Naive thymus-derived CD8-positive, alpha-beta T cell (primary cell): ENCODE data around the gene DGCR8. TPM values are rescaled to one million over a fixed set of nuclear protein-coding genes. Genes with fewer than 3 reads are reported as not detected.
A peak's percentile ranks its signal among the peaks of the same experiment; 100 is the strongest.

Experiments
- ATAC-seq, 2 donors: fragments of 150-1000 bp; cut with Tn5 transposase in 1 of 2; sonication (Bioruptor Pico), chemical (Tn5 transposase) in 1 of 2; 1 replicate in 1 of 2; 2 replicates in 1 of 2; pipeline ENCODE4 v1.10.0; 2021; ENCODE audit warnings: mild to moderate bottlenecking in 2 of 2, moderate library complexity in 2 of 2
- POLR2A ChIA-PET: fragments of 350-600 bp; sonication (Branson Sonifier 250); formaldehyde crosslinking; loops from one replicate; lab custom pipeline; 2021; ENCODE audit warnings: antibody characterized with exemption; lab: Charles Lee
- DNase-seq, 10 donors: peaks; one replicate each; pipeline versions ENCODE4 v3.0.0 to v3.0.0-alpha.2; 2020 to 2022
- H3K27ac Mint-ChIP-seq, 10 donors: one replicate each; pipeline ENCODE4 v1.8.0; 2020 to 2022; ENCODE audit warnings: mild to moderate bottlenecking in 10 of 10, mixed read lengths in 10 of 10, moderate library complexity in 4 of 10, inconsistent platforms in 1 of 10
- H3K27me3 Mint-ChIP-seq, 5 donors: one replicate each; pipeline ENCODE4 v1.8.0; 2021 to 2022; ENCODE audit warnings: mixed read lengths in 5 of 5
- H3K36me3 Mint-ChIP-seq, 3 donors: one replicate each; pipeline ENCODE4 v1.8.0; 2020 to 2022; ENCODE audit warnings: mixed read lengths in 3 of 3, mild to moderate bottlenecking in 2 of 3, inconsistent platforms in 1 of 3
- H3K4me1 Mint-ChIP-seq, 4 donors: one replicate each; pipeline ENCODE4 v1.8.0; 2021 to 2022; ENCODE audit warnings: mixed read lengths in 4 of 4
- H3K4me3 Mint-ChIP-seq, 10 donors: one replicate each; pipeline ENCODE4 v1.8.0; 2020 to 2022; ENCODE audit warnings: mild to moderate bottlenecking in 10 of 10, mixed read lengths in 10 of 10, moderate library complexity in 6 of 10, inconsistent platforms in 1 of 10
- H3K9me3 Mint-ChIP-seq, 9 donors: one replicate each; pipeline ENCODE4 v1.8.0; 2020 to 2022; ENCODE audit warnings: mixed read lengths in 9 of 9, mild to moderate bottlenecking in 3 of 9, inconsistent platforms in 1 of 9, moderate library complexity in 1 of 9
- polyA plus RNA-seq, 3 donors: library from polyadenylated mRNA; unstranded; fragments of 300-500 nt; fragmentation: Illumina TruSeq; gene quantifications; one replicate each; pipeline ENCODE4 v1.2.3, GENCODE V29; 2021
- total RNA-seq, 8 experiments: library from RNA in 2 of 8; stranded (reverse) in 2 of 8; gene quantifications; one replicate each; pipeline ENCODE4 v1.2.3 and lab custom pipeline; 2021 to 2026

DGCR8 gene
- total and polyA plus RNA-seq, 5 experiments from 2014 or later, result 4.0 to 53.3 (median 6.0) TPM

DNA sequence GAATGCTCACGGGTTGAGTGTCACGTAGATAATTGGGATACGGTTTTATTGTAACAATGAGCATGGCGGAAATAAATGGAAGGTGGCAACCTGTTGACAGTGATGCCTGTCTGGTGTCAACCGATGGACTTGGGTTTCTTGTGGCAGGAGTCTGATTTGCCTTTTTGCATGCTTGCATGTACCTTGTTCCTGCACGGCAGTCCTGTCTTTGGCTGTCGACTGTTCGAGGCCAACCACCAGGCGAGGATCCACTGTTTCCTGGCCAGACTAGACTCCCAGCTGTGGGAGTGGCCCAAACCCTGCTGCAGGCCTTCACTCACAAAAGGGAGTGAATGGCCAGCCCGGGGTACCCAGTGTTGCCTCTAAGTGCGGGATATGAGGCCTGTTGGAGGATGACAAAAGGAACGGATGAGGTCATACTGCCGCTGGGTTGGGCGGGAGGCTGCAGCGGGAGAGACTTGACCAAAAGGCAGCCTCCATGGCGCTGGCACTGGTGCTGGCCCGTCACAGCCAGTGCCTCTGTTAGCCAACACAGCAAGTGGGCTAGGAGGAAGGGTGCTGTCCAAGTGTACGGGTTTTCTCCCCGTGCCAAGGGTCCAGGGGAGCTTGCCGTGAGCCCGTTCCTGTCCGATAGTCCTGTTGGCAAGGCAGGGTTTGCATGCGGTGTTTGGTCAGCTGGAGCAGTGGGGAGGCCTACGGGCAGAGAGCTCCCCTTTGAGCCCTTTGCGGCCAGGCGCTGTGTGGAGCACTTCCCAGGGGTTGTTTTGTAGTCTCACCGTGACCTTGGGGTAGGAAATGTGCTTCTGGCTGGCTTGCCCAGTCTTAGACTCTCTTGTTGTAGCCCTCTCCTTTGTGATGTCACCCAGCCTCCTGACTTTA, 974 bp downstream of the DGCR8 start:
- Mint-ChIP-seq H3K27ac (peak overlapping the region; percentile 33 to 92 (median 84)), H3K4me1 (peaks cover 26 to 50% (median 48%) of the 10 kb centered on the region in 4 donors), H3K4me3 (peak overlapping the region; percentile 48 to 88 (median 80)), H3K27me3 (no peaks in the 10 kb centered on the region), H3K36me3 (peaks cover 0 to 11% (median 2%) of the 10 kb centered on the region in 3 donors), H3K9me3 (no peaks in the 10 kb centered on the region)
- DNase-seq (no peak), ATAC-seq (peak in 1 of 2 donors; percentile 2)
- POLR2A ChIA-PET, result interaction anchor here (0.6 to 2.2 kb wide), 7 partner anchors 9 to 447 kb away, joined by 3 to 9 read pairs (median 5); partner anchors contain the start of genes RANBP1 and TRMT2A

DNA sequence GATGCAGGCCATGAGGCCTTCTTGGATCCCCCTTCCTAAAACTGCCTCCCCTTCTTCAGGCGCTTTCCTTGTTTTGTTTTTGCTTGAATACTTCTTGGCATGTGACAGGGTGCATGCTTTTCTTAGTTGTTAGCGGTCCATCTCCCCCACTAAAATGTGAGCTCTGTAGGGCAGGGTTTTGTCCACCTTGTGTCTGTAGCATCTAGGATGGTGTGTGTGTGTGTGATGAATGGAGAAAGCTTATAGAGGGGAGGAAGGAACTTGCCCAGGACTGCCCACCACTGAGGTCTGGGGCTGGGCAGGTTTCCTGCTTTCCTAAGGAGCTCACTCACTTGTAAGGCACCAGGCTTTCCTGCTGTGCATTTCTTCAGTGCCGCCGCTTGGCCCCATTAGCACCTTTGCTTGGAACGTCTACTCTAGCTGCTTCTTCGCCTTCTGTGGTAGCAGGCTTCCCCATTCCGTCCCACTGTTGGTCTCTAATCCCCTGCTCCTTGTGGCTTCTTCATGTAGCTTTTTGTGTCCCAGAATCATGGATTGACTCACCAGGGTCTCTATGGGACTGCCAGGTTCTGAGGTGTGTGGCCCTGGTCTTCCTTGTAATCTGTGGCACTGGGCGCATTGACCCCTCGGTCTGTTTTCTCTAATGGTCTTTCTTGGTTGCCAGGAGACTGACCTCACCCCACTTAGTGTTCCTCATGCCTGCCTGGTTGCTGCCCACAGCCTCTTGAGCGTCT, 3.3 kb downstream of the DGCR8 start:
- Mint-ChIP-seq H3K4me3 (peak overlapping the region in 9 of 10 donors; percentile 7 to 87 (median 44)), H3K27ac (peak overlapping the region in 9 of 10 donors; percentile 36 to 91 (median 71))
- POLR2A ChIA-PET, result interaction anchor here (0.7 to 2.2 kb wide), 6 partner anchors 8 to 191 kb away, joined by 3 to 7 read pairs (median 4); partner anchors contain the start of genes RANBP1, TANGO2 and TRMT2A

DNA sequence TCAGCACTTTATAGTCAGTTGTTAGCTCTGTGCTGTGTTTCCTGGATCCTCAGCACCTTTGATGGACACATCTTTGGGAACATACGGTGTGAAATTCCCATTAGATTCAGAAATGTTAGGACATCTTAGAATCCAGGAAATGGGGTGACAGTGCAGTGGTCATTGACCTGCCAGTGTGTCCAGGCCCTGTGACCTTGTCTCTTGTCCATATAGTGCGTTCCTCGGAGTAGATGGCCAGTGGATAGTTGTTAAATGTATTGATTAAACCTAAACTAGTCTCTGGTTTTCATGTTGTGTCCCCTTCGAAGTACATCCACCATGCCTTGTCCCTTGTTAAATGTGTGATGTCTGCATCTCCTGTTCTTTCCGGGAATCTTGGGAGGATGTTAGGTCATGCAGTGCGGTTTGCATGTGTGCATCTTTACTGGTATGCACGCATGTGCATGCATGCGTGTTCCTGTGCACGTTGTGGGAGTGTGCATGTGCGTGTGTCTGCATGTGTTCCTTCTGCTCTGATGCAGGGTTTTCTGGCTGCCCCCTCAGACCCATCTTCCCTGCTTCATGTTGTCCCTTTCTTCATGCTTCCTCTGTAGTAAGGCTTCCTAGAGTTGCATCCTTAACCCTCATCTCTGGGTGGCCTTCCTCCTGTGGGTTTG, 4.0 kb downstream of the DGCR8 start:
- ATAC-seq (no peak), DNase-seq (no peak)
- peak overlapping the region in 4 of 10 donors; percentile 31 to 74 (median 66) for H3K4me3 Mint-ChIP-seq
- no peaks in the 10 kb centered on the region for H3K27me3 Mint-ChIP-seq
- no peaks in the 10 kb centered on the region for H3K9me3 Mint-ChIP-seq
- peaks cover 34 to 72% (median 67%) of the 10 kb centered on the region in 4 donors for H3K4me1 Mint-ChIP-seq
- POLR2A ChIA-PET, result interaction anchor here (0.7 to 1.1 kb wide), 3 partner anchors 25 to 192 kb away, joined by 3 to 6 read pairs (median 3); partner anchors contain the start of gene TRMT2A
- H3K36me3 Mint-ChIP-seq, result peaks cover 0 to 40% (median 10%) of the 10 kb centered on the region in 3 donors
- H3K27ac Mint-ChIP-seq, result peak overlapping the region in 8 of 10 donors; percentile 4 to 88 (median 64)

More for the DNA sequence above, 3.3 kb downstream of the DGCR8 start:
- no peak for DNase-seq
- H3K9me3 Mint-ChIP-seq, result no peaks in the 10 kb centered on the region
- peaks cover 0 to 33% (median 7%) of the 10 kb centered on the region in 3 donors for H3K36me3 Mint-ChIP-seq
- H3K4me1 Mint-ChIP-seq, result peaks cover 34 to 67% (median 64%) of the 10 kb centered on the region in 4 donors
- H3K27me3 Mint-ChIP-seq, result no peaks in the 10 kb centered on the region
- ATAC-seq, result no peak

DNA sequence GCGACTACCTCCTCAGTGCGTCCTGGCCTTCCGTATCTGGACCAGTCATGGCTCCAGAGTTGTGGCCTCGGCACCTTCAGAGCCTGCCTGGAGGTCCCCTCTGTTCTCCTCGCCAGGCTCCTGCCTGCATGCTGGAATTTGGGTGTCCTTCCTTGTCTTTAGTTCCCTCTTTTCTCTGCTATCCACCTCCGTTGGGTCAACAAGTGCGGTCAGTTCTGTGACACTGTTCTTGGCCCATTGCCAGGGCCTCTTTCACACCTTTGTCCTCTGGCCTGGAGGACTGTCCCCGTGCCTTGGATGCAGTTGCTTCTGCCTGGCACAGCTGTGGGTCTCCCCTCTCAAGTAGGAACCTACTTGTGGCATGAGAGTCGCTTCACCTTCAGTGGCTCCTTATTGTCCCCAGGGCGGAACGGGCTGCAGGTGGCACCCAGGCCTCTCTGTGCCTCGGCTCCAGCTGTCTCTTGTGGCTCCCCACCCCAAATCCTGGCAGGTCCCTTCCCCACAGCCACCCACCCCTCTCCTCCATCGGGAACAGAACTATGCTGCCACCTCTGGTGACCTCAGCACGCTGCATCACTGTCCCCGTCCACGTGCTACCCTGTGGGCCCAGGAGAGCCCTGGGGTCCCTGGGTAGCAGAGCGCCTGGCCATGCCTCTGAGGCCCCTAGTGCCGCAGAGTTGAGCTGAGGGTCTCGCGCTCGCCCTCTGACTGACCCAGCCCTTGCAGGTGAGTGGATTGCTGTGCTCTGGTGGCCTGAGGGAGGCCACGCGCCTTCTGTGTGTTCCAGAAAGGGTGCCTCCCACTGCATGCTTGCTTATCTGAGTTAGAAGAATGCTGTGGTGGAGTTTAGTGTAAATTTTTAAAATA, 4.7 kb downstream of the DGCR8 start:
- POLR2A ChIA-PET, result no interaction called here
- Mint-ChIP-seq H3K27ac (peak overlapping the region in 5 of 10 donors; percentile 66 to 88 (median 71)), H3K36me3 (peaks cover 0 to 48% (median 15%) of the 10 kb centered on the region in 3 donors), H3K4me3 (peak overlapping the region in 3 of 10 donors; percentile 26 to 71 (median 61)), H3K27me3 (no peaks in the 10 kb centered on the region), H3K9me3 (no peaks in the 10 kb centered on the region), H3K4me1 (peaks cover 34 to 73% (median 70%) of the 10 kb centered on the region in 4 donors)
- DNase-seq (no peak), ATAC-seq (no peak)

DNA sequence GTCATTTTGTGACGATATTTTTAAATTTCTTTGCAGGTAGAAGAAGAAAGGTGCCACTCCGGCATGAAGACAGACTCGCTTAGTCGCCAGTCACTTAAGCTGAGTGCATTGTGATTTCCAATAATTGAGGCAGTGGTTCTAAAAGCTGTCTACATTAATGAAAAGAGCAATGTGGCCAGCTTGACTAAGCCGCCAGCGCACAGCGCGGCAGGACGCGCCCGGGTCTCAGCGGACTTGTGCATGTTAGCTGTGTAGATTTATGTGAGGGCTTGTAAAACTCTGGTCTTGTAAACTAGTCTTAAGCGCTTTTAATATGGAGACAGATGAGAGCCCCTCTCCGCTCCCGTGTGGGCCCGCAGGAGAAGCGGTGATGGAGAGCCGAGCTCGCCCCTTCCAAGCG, 5.6 kb downstream of the DGCR8 start:
- no peak for ATAC-seq
- POLR2A ChIA-PET, result no interaction called here
- Mint-ChIP-seq H3K27ac (peak overlapping the region in 2 of 10 donors; percentile 5 to 55), H3K4me1 (peaks cover 36 to 80% (median 74%) of the 10 kb centered on the region in 4 donors), H3K36me3 (peaks cover 5 to 56% (median 19%) of the 10 kb centered on the region in 3 donors), H3K4me3 (no peak overlapping the region), H3K27me3 (no peaks in the 10 kb centered on the region), H3K9me3 (no peaks in the 10 kb centered on the region)
- DNase-seq, result no peak

DNA sequence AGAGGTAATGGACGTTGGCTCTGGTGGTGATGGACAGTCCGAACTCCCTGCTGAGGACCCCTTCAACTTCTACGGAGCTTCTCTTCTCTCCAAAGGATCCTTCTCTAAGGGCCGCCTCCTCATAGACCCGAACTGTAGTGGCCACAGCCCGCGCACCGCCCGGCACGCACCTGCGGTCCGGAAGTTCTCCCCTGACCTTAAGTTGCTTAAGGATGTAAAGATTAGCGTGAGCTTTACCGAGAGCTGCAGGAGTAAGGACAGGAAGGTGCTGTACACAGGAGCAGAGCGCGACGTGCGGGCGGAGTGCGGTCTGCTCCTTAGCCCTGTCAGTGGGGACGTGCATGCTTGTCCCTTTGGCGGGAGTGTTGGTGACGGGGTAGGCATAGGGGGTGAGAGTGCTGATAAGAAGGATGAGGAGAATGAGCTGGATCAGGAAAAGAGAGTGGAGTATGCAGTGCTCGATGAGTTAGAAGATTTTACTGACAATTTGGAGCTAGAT, 6.1 kb downstream of the DGCR8 start:
- H3K4me3 Mint-ChIP-seq, result no peak overlapping the region
- H3K27me3 Mint-ChIP-seq, result no peaks in the 10 kb centered on the region
- H3K27ac Mint-ChIP-seq, result peak overlapping the region in 4 of 10 donors; percentile 6 to 74 (median 42)
- POLR2A ChIA-PET, result interaction anchor here (0.7 kb wide), 1 partner anchor 127 kb away, joined by 3 read pairs; no protein-coding TSS in a partner anchor
- no peak for DNase-seq
- H3K4me1 Mint-ChIP-seq, result peaks cover 34 to 80% (median 73%) of the 10 kb centered on the region in 4 donors
- no peaks in the 10 kb centered on the region for H3K9me3 Mint-ChIP-seq
- ATAC-seq, result no peak
- peaks cover 8 to 60% (median 21%) of the 10 kb centered on the region in 3 donors for H3K36me3 Mint-ChIP-seq

DNA sequence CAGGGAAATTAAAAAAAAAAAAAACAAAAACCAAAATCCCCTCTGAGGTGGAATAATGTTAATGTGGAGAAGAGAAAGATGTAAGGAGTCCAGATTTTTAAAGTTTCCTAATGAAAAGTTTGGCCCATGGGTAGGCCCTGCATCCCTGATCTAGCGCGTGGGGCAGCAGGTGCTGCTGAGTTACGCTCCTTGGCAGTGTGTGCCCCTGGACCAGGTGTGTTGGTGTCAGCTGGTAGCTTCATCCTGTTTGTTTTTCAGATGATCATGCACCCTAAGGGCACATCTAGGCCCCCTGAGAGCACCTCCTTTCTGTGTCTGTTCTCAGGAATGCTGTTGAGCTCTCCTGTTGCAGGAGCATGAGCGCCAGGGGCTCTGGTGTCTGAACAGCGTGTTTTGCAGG, 6.7 kb downstream of the DGCR8 start:
- ATAC-seq (no peak), DNase-seq (no peak)
- Mint-ChIP-seq H3K4me1 (peaks cover 31 to 80% (median 73%) of the 10 kb centered on the region in 4 donors), H3K36me3 (peaks cover 10 to 67% (median 24%) of the 10 kb centered on the region in 3 donors), H3K27ac (peak overlapping the region in 3 of 10 donors; percentile 6 to 85 (median 76)), H3K4me3 (peak overlapping the region in 2 of 10 donors; percentile 54 to 78), H3K9me3 (no peaks in the 10 kb centered on the region), H3K27me3 (no peaks in the 10 kb centered on the region)
- POLR2A ChIA-PET, result no interaction called here

DNA sequence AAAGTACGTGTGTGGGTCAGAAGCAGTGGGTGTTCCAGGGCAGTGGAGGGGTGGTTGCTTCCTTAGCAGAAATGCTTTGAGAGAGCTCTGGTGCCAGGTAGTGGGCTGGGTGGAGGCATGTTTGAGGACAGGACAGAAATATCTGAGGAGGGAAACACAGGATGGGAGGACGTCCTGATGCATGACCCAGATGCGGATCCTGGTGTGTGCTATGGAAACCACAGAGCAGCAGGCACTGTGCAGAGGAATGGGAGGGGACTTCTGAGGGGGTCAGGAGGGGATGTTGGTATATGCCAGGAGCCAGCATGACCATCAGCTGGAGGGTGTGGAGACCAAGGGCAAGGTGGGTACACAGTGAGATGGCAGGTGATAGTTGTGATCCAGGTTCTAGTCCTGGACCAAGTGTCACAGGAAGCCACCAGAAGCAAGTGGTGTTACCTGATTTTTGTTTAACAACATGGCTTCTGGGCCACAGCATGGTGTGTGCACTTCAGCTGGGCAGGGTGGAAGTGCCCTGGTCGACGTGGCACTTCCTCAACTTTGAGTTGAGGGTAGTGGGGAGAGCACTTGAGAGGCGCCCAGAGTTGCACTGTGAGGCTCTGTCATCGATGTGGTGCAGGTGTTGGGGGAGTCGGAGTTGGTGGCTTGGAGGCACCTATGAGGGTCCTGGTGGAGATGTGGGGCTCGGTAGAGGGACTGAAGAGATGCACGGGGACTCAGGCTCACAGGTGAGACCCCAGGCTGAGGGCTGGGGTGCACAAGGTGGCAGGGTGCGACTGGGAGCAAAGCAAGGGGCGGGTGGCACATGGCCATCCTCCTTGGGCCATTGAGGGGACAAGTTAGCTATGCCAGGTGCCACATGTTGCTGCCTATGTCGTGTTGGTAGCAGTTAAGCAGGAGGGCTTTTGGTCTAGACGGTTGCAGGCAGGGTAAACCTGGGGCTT, 7.5 kb downstream of the DGCR8 start:
- peak overlapping the region in 6 of 10 donors; percentile 11 to 78 (median 45) for H3K4me3 Mint-ChIP-seq
- peaks cover 29 to 80% (median 72%) of the 10 kb centered on the region in 4 donors for H3K4me1 Mint-ChIP-seq
- H3K9me3 Mint-ChIP-seq, result no peaks in the 10 kb centered on the region
- no peaks in the 10 kb centered on the region for H3K27me3 Mint-ChIP-seq
- peaks cover 10 to 75% (median 24%) of the 10 kb centered on the region in 3 donors for H3K36me3 Mint-ChIP-seq
- DNase-seq, result no peak
- H3K27ac Mint-ChIP-seq, result peak overlapping the region in 8 of 10 donors; percentile 63 to 85 (median 77)
- POLR2A ChIA-PET, result interaction anchor here (0.6 kb wide), 1 partner anchor 14 kb away, joined by 3 read pairs; no protein-coding TSS in a partner anchor
- ATAC-seq, result no peak

DNA sequence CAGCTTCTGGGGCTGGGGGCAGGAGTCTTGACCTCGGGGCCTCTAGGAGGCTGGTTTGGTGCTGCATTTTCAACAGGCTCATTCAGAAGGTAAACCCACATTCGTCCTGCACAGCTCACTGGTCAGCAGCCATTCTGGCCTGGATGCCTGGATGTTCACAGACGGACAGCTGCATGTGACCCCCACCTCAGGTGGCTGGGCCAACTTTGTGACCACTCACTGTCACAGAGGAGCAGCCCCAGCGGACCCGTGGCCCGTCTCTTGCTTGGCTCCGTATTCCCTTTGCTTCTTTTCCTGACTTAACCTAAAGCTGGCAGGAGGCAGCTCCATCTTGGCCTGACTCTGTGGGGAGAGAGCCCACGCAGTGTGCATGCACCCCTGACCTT, 8.2 kb downstream of the DGCR8 start:
- Mint-ChIP-seq H3K27me3 (no peaks in the 10 kb centered on the region), H3K27ac (peak overlapping the region in 1 of 10 donors; percentile 15), H3K36me3 (peaks cover 10 to 82% (median 24%) of the 10 kb centered on the region in 3 donors), H3K4me1 (peaks cover 26 to 75% (median 67%) of the 10 kb centered on the region in 4 donors), H3K4me3 (peak overlapping the region in 1 of 10 donors; percentile 78), H3K9me3 (no peaks in the 10 kb centered on the region)
- DNase-seq, result no peak
- POLR2A ChIA-PET, result interaction anchor here (0.6 kb wide), 1 partner anchor 14 kb away, joined by 3 read pairs; no protein-coding TSS in a partner anchor
- ATAC-seq, result no peak
